ENCODE data around the gene ANKRD11.

ANKRD11 gene

DNA sequence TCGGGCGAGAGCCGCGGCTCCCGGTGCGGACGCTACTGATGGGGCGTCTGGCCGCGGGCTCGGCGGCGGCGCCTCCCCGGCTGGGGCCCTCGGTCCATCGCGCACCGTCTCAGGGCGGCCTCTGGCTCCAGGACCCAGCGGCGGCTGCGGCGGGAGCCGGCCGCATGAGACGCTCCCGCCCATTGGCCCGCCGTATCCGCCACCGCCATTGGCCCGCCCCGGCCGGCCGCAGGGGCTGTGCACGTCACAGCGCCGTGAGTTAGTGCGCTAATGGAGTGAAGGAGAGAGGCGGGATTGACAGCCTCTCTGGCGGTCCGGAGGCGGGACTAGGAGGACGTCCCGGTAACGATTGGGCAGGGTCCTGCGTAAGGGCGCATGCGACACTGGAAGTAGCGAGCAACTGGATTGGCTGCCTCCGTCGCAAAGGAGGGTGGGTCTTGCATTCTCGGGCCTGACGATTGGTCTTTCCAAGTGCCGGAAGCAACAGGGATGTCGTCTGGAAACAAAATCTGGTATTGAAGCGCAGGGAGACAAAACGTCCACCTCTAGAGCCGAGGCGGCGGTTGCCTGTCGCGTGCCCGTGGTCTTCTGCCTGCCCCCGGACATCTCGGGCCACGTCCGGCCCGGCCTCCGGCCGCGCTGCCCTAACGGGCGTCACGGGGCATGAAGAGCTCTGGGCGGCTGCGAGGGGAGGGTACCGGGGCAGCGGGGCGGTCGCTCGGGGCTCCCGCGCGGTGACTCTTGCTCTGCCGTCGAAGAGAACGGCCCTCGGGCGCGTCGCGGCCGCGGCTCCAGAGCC lies at the start of gene ANKRD11:
ANKRD11 (minus strand) TSS at position 123 of the 799 bp plus-strand sequence. CDS start 173,542 bp downstream, outside the sequence.
- peak; percentile 99 for DNase-seq

DNA sequence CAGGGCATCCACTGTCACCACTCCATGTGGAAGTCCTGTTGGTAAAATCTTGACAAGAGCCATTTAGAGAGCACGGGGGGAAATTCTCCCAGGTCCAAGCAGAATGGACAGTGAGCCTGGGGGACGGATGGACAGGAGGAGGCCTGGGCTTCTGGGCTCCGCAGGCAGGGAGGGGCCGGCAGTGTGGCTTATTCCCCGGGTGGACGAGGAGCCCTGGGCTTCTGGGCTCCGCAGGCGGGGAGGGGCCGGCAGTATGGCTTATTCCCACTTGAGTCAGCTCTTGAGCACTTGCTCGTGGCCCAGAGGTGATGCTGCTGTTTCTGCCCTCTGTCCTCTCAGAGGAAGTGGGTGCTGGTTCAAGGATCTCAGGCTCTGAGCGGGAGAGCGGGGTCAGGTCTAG lies 47.9 kb upstream of the ANKRD11 start:
- no peak for DNase-seq

DNA sequence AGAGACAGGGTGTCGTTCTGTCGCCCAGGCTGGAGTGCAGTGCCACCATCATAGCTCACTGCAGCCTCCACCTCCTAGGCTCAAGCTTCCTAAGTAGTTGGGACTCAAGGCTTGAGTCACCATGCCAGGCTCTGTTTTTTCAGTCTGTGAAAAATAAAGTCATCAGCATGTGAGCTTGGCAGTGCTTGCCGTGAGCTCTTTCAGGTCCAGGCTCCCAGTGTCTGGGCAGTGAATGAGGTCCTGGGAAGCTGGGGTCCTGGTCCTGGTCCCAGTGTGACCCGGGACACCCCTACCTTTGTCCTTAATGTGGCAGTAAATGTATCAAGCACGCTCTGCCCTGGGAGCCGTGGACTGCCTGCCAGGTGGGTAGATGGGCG lies 47.2 kb upstream of the ANKRD11 start:
- no peak for DNase-seq

DNA sequence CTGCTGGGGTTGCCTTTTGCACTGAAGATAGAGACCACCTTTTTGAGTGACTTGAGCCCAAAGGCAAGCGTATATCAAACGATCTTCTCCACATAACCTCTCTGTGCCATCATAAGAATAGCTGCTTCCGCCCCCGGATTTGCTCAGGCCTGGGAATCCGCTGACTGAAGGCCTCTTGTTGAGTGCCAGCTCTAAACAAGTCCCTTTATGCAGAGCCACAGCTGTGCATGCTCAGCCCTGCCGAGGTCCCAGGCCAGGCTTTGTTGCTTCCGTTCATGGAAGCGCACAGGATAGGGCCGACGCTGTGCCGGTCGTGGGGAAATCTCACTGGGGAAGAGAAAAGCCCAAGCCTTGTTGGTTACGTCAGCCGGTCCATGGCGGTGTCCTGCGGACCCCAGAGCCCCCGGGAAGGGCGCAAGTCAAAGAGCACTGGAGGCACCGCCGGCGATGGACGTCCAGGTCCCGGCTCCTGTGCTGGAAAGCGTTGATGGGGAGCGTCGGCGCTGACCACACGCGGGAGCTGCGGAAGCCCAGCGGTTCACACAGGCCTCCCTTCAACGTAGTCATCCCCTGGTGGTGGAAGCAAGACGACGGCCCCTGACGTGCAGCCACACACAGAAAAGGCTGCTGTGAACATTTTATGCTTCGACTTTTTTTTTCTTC lies 46.7 kb upstream of the ANKRD11 start:
- DNase-seq: no peak

DNA sequence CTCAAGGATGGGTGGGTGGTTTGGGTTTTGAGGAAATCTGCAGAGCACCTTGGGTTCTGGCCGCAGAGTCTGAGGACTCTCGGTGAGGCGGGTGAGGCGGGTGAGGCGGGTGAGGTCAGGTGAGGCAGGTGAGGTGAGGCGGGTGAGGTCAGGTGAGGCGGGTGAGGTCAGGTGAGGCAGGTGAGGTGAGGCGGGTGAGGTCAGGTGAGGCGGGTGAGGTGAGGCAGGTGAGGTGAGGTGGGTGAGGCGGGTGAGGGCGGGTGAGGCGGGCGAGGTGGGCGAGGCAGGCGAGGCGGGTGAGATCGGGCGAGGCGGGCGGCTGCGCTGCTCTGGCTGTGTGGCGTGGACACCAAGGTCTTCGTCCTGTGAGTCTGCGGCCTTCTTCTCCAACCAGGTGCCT lies 46.0 kb upstream of the ANKRD11 start:
- DNase-seq: no peak

DNA sequence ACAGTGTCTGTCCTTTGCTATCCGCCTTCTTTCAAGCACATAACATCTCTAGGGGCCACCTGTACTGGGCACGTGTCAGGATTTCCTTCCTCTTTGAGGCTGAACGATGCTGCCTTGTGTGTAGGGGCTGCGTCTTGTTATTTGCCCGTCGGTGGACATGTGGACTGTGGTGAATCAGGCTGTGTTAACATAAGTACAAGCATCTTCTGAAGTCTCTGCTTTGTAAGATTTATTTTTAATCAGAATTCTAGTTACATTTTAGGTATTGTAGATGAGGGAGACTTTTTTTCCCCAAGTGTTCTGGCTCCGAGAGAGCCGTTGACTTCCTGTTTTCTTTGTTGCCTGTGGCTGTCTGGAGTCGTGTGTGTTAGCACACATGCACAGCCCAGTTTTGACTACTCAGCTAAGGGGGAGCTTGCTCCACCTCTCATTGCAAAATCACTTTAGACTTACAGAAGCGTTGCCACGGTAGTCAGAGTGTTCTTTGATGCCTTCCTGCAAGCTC lies 43.9 kb upstream of the ANKRD11 start:
- no peak for DNase-seq

DNA sequence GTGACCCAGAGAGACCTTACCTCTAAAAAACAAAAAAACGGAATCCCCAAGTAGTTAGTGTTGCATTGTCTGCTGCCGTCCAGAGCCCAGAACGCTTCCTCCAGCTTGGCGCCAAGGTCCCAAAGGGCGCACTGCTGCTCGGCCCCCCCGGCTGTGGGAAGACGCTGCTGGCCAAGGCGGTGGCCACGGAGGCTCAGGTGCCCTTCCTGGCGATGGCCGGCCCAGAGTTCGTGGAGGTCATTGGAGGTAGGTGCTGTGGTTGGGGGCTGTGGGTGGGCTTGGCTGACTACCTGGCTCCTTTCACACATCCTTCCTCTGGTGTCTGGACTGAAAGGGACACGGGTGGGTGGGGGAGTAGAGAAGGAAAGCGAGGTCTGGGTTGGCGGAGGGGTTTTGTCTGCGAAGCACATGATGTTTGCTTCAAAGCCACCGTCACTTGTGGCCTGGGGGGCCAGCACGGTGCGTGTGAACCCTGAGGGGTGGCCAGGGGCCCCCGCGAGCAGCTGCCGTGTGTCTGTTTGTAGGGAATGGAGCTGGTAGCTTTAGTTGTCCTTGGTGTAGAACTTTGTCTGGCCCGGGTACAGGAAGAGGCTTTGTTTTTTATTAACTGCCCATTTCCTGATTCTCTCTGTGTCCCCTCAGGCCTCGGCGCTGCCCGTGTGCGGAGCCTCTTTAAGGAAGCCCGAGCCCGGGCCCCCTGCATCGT lies 41.6 kb upstream of the ANKRD11 start:
- DNase-seq: no peak

DNA sequence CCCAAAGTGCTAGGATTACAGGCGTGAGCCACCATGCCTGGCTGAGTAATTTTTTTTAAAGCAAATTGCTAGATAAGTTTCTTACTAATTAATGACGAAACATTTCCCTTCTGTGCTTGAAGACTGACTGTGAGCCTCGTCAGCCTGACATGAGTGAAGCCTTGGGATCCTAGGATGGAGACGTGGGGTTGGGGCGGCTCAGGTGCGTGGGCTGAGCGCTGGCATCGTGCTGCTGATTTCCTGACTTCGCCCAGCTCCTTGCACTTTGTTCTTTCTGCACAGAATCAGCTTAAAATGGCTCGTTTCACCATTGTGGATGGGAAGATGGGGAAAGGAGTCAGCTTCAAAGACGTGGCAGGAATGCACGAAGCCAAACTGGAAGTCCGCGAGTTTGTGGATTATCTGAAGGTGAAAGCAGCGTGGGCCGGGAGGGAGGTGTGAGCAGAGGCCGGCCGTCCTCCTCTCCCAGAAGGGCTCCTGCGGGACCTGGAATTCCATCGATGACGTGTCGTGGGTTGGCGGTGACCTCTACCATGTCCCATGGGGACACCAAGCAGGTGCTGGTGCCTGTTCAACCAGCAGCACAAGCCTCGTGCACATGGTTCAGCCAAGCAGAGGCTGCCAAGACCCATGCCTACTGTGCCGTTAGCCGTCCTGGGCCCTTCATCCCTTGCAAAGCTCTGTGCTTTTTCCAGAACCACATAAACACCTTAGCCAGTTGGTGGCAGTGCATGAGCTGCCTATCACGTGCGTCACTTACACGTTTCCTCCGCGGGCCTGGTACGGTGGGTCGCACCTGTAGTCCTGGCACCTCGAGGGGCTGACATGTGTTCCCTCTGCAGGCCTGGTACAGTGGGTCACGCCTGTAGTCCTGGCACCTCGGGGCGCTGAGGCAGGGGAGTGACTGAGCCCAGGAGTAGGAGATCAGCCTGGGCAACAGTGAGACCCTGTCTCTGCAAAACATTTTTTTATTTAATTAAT lies 40.3 kb upstream of the ANKRD11 start:
- DNase-seq: no peak

DNA sequence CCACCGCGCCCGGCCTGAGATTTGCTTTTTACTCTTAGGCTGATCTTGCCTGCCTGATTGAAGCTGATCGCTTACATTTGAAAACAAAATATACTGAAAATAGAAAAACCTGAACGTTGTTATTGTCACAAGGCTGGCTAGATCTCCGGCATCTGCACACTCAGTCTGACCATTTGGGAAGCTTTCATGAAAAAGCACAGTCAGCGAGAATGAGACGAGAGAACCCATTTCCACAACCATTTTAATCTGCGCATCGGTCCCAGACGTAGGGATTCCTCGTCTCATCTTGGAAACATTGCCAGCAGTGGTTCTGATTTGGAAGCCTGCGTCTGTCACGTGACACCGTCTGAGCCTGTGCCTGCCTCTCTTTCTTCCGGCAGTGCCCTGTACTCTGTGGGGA lies 38.7 kb upstream of the ANKRD11 start:
- DNase-seq: no peak

DNA sequence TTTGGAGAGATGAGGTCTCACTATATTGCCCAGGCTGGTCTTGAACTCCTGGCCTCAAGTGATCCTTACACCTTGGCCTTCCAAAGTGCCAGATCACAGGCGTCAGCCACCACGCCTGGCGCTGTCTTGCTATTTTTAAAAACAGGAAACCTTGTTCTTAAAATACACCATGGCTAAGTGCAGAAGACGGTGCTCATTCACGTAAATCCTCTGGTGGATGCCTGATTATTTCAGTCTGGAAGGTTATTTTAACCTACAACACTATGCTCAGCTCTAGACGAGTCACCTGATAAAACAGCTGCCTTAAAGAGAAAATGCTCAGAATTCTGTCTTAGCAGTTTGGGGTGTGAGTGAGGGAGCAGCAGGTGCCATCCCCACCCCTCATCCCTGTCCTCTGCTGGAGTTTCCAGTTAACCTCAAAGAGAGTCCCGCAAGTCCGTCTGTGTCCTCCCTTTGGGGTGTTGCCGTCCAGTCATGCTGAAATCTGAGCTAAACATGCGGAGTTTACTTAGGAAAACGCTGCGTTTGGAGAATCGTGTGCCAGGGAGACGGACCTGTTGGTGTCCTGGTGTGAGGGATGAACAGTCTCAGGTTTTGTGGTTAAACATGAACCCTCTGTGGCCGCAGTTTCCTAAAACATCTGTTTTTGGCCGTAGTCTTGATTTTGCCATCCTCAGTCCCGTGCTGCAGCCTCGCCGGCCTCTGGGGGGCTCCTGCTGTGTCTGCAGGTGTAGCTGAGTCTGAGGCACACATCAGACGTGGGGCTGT lies 35.0 kb upstream of the ANKRD11 start:
- no peak for DNase-seq

DNA sequence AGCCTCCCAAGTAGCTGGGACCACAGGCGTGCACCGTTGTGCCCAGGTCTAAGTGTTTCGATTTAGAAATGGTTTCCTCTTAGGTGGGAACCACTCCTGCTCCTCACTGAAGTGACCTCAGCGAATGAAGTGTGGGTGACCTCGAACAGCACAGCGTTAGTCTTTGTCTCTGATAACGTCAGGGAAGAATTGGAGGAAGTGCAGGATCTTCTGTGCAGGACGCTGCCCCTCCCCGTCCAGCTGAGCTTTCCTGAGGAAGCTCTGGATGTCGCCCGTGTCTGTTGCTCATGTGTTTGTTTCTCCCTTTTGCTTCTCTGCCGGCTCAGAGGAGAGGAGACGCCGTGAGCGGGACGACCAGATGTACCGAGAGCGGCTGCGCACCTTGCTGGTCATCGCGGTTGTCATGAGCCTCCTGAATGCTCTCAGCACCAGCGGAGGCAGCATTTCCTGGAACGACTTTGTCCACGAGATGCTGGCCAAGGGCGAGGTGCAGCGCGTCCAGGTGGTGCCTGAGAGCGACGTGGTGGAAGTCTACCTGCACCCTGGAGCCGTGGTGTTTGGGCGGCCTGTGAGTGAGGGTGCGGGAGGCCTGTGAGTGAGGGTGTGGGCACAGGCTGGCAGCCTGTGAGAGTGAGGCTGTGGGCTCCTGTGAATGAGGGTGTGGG lies 33.5 kb upstream of the ANKRD11 start:
- DNase-seq: no peak

DNA sequence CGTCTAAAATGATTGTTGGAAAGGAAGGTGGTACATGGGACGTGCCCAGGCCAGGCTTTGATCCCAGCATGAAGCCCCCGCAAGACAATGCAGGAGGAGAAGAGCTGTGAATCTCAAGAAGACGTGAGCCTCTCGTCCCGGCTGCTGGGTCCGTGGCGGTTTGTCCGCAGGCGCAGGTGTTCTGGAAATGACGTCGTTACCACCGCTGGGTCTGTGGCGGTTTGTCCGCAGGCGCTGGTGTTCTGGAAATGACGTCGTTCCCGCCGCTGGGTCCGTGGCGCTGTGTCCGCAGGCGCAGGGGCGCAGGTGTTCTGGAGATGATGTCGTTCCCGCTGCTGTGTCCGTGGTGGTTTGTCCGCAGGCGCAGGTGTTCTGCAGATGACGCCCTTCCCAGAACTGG lies 31.9 kb upstream of the ANKRD11 start:
- no peak for DNase-seq

DNA sequence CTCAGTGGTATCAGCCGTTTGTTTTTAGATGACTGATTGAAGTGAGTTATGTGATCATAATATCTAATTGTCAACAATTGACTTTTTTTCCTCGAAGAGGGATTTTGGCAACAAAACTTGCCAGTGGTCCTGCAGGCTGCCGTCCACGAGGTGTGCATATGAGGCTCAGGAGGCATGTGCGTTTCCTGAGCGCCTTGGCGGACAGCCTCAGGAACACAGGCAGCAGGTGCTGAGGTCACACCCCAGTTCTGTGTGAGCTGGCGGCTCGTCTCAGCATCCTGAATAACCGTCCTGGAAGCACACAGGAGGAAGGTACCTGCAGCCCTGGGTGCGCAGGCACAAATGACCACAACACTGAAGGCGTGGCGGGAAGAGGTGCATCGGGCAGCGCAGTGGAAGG lies 29.5 kb upstream of the ANKRD11 start:
- DNase-seq: no peak

DNA sequence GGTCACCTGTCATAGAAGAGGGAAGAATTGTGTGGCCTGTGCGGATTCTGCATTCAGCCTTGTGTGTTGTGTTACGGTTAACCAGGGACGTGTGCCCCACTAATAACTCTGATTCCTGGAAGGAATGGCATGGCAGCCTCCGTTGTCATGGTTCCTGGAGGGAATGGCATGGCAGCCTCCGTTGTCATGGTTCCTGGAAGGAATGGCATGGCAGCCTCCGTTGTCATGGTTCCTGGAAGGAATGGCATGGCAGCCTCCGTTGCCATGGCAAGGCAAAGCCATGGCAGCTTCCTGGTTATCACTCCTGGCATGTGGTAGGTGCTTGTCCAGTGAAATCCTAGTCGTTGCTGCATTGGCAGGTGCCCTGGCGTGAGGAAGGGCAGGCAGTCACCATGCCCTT lies 26.8 kb upstream of the ANKRD11 start:
- DNase-seq: no peak

DNA sequence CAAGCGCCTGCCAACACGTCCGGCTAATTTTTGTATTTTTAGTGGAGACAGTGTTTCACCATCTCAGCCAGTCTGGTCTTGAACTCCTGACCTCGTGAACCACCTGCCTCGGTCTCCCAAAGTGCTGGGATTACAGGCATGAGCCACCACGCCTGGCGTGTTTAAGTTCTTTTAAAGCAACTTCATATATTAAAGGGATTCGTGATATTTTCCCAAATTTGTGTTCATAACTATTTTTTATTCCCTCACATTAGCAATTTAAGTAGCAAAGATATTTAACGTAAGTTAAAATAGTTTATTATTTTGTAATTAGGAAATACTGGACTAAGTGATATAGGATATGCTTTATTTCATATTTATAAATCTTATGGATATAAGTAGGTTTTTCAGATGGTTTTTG lies 22.1 kb upstream of the ANKRD11 start:
- no peak for DNase-seq

DNA sequence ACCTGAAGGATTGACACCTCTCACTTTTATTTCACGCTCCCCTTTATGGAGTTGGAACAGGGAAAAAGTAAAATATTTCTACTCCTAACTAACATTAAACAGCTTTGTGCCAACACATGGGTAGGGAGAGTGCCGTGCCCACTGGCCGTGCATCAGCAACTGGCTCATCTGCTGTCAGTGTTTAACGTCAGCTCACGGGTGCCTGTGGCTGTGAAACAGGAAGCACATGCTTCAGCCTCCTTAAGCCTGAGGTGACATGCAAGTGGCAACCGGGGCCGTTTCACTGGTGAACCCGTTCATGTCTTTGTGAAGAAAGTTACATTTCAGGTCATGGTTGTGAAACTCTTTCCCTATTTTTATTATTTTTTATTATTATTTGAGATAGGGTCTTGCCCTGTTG lies 21.0 kb upstream of the ANKRD11 start:
- no peak for DNase-seq

DNA sequence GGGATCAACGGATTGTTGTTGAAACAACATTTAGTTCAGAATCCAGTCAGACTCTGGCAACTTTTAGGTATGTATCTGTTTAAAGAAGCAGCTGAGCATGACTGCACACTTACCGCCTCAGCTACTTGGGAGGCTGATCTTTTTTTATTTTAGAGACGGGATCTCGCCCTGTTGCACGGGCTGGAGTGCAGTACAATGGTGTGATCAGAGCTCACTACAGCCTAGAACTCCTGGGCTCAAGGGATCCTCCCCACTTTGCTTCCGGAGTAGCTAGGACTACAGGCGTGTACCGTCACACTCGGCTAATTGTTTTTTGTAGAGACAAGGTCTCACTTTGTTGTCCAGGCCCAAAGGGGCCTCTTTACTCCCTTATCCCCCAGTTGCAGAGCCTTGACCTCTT lies 20.2 kb upstream of the ANKRD11 start:
- DNase-seq: no peak

DNA sequence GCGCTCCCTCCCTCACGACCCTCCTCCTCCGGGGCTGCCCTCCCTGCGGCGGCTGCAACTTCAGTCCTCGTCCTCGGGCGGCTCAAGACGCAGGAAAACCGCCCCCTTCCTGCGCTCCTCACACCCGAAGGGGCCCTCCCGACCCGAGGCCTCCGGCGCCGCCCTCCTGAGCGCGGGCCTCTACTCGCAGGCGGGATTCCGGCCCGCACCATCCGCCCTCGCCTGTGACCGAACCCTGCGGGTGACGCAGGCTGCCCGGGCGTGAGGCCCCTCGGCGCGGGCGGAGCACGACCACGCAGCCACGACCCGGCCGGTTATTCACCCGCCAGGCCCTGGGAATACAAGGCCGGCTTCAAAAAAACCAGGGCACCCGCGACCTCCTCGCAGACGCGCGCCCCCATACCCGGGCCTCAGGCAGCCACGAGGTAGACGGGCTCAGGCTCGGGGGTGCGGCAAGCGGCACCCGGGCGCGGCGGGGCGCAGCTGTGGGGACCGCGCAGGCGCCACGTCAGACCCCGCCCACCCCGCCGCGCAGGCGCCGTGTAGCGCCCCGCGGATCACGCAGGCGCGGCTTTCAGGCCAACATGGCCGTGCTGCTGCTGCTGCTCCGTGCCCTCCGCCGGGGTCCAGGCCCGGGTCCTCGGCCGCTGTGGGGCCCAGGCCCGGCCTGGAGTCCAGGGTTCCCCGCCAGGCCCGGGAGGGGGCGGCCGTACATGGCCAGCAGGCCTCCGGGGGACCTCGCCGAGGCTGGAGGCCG lies 17.7 kb upstream of the ANKRD11 start, which contains the start of gene SPG7:
SPG7 (plus strand) TSS at position 570 of the 757 bp plus-strand sequence; CDS start at position 585, 15 bp downstream.
- DNase-seq: peak; percentile 94

DNA sequence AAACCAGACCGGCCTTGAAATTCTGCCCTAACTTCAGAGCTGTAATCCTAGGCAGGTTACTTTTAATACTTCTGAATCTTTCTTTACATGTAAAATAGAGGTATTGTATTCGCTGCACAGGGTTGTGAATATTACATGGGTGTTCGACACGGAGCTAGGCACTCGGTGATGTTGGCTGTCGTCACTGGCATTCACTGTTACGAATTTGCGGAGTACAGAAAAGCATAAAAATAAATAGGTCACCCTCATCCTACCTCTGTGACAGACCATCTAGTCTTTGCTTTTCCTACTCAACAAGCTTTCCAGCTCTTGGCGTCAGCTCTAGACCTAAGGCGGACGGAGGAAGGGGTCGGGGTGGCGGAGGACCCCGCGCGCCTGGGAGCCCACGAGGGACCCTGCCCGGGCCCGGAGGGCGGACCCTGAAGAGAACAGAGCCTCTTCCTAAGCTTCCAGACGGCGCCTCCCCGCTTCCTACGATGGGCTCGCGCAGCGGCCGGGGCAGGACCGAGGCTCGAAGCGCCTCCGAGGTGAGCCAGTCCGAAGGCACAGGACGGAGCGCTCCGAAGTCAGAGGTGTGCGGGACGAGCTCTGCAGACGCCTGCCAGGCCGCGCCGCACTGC lies 17.0 kb upstream of the ANKRD11 start:
- no peak for DNase-seq

DNA sequence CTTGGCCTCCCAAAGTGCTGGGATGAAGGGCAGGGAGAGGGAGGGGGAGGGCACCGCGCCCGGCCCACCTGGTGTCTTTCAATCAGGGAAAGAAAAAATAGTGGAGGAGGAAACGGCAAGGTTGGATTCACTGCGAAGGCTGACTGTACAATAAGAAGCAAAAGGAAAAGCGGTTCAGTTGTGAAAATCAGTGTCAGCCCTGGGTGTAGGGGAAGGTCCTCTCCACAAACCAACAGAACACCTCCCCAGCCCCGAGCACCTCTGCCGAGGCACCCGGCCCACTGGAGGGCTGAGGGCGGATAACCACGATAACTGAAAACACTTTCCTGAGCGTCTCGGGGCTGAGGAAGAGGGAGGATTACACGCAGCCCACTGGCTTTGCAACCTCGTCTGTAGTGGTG lies 16.4 kb upstream of the ANKRD11 start:
- DNase-seq: no peak
